G401.6 (cell line): ENCODE data around the gene ZNF480.
"Not testable (repeated sequence)": the region's sequence is repeated elsewhere in the genome, so short reads cannot be mapped to it uniquely, and the experiment has no call there.

Experiments
- FAIRE-seq: peaks from 2 replicates; lab custom pipeline; 2012; peaks lifted over from hg19 to GRCh38; lab: Jason Lieb, UNC

The ZNF480 gene

DNA sequence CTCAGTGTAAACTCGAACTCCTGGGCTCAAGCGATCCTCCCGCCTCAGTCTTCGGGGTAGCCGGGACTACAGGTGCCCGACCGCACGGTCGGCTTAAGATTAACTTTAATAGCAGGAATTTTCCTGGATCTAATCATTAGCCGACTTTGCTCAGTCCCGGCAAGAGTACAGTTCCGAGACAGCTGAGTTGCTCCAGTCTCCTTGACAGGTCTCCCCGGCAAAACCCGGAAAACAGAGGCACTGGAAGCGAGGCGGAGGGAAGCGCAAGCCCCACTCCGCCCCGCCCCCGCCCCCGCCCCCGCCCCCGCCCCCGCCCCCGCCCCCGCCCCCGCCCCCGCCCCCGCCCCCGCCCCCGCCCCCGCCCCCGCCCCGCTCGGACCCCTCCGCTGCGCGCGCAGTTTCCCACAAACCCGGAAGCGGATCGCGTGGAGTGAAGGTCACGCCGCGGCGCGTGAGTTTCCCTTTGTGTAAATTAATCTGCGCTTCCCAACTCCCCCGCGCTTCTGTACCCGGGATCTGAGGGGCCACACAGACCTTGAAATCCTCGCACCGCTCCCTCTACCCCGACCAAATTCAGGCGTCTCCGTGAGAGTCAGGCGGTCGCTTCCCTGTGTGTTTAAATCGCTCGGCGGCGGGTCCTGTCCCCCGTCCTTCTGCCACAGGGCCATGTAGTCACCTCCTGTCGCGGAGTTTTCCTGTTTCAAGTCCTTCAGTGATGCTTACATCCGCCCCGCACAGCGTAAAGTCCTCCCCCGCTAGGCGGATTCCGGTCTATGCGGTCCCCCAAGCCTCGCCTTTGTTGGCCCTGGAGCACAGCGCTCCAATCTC is at the start of gene ZNF480:
Gene ZNF480, plus strand, starts transcription at position 397 of the 828 bp plus-strand sequence. CDS start 3,244 bp downstream, outside the sequence.
- no peak for FAIRE-seq

GRCh38 chr19:52248241-52248640 is 48.7 kb upstream of the ZNF480 start:
- FAIRE-seq: no peak

DNA sequence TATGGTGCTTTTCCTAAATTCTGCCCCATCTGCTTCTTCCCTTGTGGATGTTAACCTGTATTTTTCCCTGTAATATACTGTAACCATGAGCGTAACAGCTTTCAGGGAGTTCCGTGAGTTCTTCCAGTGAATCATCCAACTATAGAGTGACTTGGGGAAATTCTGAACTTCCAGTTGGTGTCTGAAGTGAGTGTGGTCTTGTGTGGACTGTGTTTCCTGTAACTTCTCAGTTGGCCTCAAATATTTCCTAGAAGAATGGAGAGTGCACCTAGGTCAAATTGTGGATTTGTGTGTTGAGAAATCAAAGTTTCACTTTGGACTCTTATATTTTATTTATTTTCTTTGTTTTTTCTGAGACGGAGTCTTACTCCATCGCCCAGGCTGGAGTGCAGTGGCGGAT is 38.5 kb upstream of the ZNF480 start:
- no peak for FAIRE-seq

GRCh38 chr19:52265556-52265955 is 31.4 kb upstream of the ZNF480 start:
- FAIRE-seq: not testable (repeated sequence)

GRCh38 chr19:52269338-52270261 is 27.4 kb upstream of the ZNF480 start, which contains the start of gene ZNF766:
Gene ZNF766, plus strand, starts transcription at chr19:52269587. Its CDS starts 27 bp downstream, at chr19:52269614.
- peak; percentile 94 for FAIRE-seq

GRCh38 chr19:52270266-52270885 is 26.6 kb upstream of the ZNF480 start:
- FAIRE-seq: no peak

- no peak for FAIRE-seq
Measured at GRCh38 chr19:52273301-52273700, 23.7 kb upstream of the ZNF480 start.

DNA sequence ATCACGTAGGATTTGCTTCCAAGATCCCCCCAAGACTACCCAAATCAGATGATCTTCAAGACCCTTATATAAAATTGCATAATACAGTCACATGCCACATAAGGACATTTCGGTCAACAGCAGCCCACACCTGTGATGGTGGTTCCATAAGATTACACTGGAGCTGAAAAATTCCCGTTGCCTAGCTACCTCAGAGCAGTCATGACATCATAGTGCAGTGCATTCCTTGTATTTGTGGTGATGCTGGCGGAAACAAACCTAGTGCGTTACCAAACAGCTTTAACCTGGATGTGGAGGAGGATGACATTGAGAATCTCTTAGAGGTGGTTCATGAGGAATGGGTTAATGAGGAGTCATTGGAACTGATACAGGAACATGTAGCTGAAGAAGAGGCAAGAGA is 22.8 kb upstream of the ZNF480 start:
- no peak for FAIRE-seq

DNA sequence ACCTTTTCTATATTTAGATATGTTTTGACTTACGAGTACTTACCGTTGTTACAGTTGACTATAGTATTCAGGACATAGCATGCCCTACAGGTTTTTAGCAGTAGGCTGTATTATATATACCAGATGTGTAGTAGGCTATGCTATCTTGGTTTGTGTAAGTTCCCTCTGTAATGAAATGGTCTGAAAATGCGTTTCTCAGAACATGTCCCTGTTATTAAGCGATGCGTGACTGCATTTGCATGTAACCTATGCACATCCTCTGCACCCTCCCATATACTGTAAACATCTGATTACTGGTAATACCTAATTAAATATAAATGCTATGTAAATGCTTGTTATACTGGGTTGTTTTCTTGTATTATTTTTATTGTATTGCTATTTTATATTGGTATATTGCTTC is 21.0 kb upstream of the ZNF480 start:
- FAIRE-seq: no peak

DNA sequence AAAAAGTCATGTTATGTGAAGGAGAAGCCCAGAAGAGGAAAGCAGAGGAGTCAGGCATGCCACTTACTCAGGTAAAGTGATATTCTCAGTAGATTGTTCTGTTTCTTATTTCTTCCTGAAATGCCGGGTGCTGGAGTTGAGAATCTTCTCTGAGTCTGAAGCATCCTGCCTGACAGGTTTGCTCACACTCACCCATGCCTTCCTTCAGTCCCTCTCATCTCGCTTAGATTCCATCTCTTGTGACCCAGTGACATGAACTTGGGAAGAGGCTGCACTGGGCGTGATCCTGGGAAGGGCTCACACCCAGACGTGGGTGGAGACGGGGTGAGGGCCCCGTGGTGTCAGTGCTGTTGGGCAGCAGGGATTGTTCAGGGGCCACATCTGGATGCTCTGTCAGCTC is 19.5 kb upstream of the ZNF480 start:
- FAIRE-seq: no peak

- FAIRE-seq: no peak
Measured at GRCh38 chr19:52286256-52286655, 10.7 kb upstream of the ZNF480 start.

DNA sequence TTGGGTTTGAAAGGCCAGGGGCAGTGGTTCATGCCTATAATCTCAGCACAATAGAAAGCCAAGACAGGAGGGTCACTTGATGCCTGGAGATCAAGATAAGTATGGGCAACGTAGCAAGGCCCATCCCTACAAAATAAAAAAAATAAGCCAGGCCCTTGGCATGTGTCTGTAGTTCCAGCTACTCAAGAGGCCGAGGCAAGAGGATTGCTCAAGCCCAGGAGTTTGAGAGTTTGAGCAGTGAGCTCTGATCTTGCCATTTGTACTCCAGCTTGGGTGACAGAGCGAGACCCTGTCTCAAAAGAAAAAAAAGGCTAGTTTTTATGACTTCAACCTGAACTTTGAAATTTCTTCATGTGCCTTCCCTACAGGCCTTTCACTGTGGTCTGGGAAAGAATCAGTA is 5.2 kb upstream of the ZNF480 start:
- no peak for FAIRE-seq

DNA sequence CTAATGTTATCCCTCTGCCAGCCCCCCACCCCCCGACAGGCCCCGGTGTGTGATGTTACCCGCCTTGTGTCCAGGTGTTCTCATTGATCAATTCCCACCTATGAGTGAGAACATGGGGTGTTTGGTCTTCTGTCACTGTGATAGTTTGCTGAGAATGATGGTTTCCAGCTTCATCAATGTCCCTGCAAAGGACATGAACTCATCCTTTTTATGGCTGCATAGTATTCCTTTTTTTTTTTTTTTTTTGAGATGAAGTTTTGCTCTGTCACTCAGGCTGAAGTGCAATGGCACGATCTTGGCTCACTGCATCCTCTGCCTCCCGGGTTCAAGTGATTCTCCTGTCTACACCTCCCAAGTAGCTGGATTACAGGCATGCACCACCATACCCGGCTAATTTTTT is 4.0 kb upstream of the ZNF480 start:
- FAIRE-seq: not testable (repeated sequence)

DNA sequence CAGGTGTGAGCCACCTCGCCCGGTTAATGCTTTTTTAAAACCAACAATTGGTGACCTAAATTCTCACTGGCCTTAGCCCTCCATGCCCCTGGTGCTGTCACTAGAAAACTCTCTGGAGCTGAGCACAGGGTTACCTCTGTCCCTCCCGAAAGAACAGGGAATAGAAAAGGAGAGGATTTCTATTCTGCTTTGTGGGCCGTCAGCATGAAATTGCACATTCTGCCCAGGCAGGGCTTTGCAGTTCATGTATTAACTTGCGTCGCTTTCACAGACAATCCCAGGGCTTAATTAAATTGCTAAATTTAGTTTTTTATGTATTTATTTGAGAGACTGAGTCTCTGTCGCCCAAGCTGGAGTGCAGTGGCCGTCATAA is 583 bp upstream of the ZNF480 start:
- FAIRE-seq: no peak

GRCh38 chr19:52297601-52298364 is 814 bp downstream of the ZNF480 start:
- no peak for FAIRE-seq

DNA sequence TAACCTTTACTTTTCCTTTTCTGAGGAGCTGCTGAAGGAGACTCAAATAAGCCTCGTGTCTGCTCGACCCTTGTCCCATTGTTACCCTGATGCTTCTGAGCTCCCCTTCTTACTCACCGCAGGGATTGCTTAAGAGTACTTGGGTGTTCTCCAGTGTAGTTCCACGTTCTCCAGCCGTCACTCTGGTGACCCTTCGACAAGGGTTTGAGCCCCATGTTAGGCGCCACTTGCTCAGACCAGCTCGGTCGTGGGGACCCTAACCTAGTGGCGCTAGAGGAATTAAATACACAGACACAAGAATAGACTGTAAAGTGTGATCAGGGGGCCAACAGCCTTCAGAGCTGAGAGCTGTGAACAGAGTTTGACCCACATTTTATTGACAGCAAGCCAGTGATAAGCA is 10.3 kb downstream of the ZNF480 start:
- no peak for FAIRE-seq

GRCh38 chr19:52322429-52322828 is 25.5 kb downstream of the ZNF480 start:
- no peak for FAIRE-seq

DNA sequence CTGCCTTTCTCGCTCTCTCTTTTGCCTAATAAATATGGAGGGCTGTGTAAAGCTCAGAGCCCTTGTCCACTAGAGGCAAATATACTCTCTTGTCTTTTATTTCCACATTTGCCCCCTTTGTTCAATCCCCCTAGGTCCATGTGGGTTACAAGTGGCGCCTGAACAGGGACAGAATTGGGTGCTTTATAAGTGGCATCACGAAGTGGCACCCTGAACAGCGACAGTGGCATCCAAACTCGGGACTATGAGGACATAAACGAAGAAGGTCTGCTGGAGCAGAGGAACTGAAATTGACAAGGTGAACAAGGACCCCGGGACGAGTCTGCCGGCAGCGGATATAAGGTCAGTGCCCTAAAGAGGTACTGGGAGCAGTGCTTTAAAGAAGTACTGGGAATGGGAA is 34.8 kb downstream of the ZNF480 start:
- FAIRE-seq: no peak

- FAIRE-seq: no peak
Measured at GRCh38 chr19:52335768-52336116, 38.8 kb downstream of the ZNF480 start.

GRCh38 chr19:52336117-52336790 is 39.3 kb downstream of the ZNF480 start, which contains the start of gene ZNF610:
Gene ZNF610, plus strand, starts transcription at chr19:52336243. Its CDS starts 12,930 bp downstream, at chr19:52349173.
- FAIRE-seq: no peak

- FAIRE-seq: no peak
Measured at GRCh38 chr19:52336791-52337381, 39.9 kb downstream of the ZNF480 start.
